MM.1S (cell line): Measurements from ENCODE around the gene KCNC1.

ENCODE experiments used
- DNase-seq: peaks from one replicate; pipeline ENCODE4 v3.0.0-alpha.2; 2015
- H2AFZ ChIP-seq: fragments of 300-600 bp; sonication (generic); 2 replicates; pipeline ENCODE4 v1.6.0; 2016; ENCODE audit warnings: antibody characterized with exemption, low read length
- H3F3A ChIP-seq: fragments of 300-600 bp; sonication (generic); 2 replicates; pipeline ENCODE4 v1.6.1; 2016; ENCODE audit warnings: mild to moderate bottlenecking, antibody characterized with exemption, low read length, moderate library complexity, mixed read lengths; ENCODE audit not compliant: insufficient read depth
- H3K27ac ChIP-seq: fragments of 300-600 bp; sonication (generic); 2 replicates; pipeline ENCODE4 v1.5.1; 2016; ENCODE audit warnings: mild to moderate bottlenecking, low read length
- H3K27me3 ChIP-seq: fragments of 300-600 bp; sonication (generic); replicated peaks from 2 replicates; pipeline ENCODE4 v1.6.0; 2016; ENCODE audit warnings: low read length; ENCODE audit not compliant: insufficient read depth
- H3K36me3 ChIP-seq: fragments of 300-600 bp; sonication (generic); replicated peaks from 2 replicates; pipeline ENCODE4 v1.6.1; 2016; ENCODE audit warnings: mild to moderate bottlenecking, low read length, mixed read lengths; ENCODE audit not compliant: insufficient read depth
- H3K4me1 ChIP-seq: fragments of 300-600 bp; sonication (generic); 2 replicates; pipeline ENCODE4 v1.6.1; 2016; ENCODE audit warnings: low read length, mixed read lengths
- H3K4me2 ChIP-seq: fragments of 300-600 bp; sonication (generic); 2 replicates; pipeline ENCODE4 v1.6.0; 2016; ENCODE audit warnings: low read depth, low read length
- H3K4me3 ChIP-seq: fragments of 300-600 bp; sonication (generic); 2 replicates; pipeline ENCODE4 v1.5.1; 2016; ENCODE audit warnings: low read length, mixed read lengths
- H3K79me2 ChIP-seq: fragments of 300-600 bp; sonication (generic); 2 replicates; pipeline ENCODE4 v1.6.1; 2016; ENCODE audit warnings: mixed run types, low read length, mixed read lengths
- H3K9ac ChIP-seq: fragments of 300-600 bp; sonication (generic); 2 replicates; pipeline ENCODE4 v1.6.1; 2016; ENCODE audit warnings: low read length, mixed read lengths
- H3K9me2 ChIP-seq: fragments of 300-600 bp; sonication (generic); replicated peaks from 2 replicates; pipeline ENCODE4 v1.6.1; 2016; ENCODE audit warnings: mild to moderate bottlenecking, low read length, mixed read lengths; ENCODE audit not compliant: insufficient read depth
- H3K9me3 ChIP-seq: fragments of 300-600 bp; sonication (generic); replicated peaks from 2 replicates; pipeline ENCODE4 v1.6.1; 2016; ENCODE audit warnings: mild to moderate bottlenecking, low read length, mixed read lengths; ENCODE audit not compliant: insufficient read depth
- H4K20me1 ChIP-seq: fragments of 300-600 bp; sonication (generic); 2 replicates; pipeline ENCODE4 v1.6.1; 2016; ENCODE audit warnings: mild to moderate bottlenecking, low read length, moderate library complexity, mixed read lengths; ENCODE audit not compliant: insufficient read depth
- CTCF ChIP-seq: fragments of 300-600 bp; sonication (generic); IDR thresholded peaks from 2 replicates; pipeline ENCODE4 v1.5.1; 2016; ENCODE audit warnings: antibody characterized with exemption, low read length, mixed read lengths
- EZH2 ChIP-seq: fragments of 300-600 bp; sonication (generic); optimal IDR thresholded peaks from 2 replicates; pipeline ENCODE3; 2017; ENCODE audit warnings: low read depth, mild to moderate bottlenecking, antibody characterized with exemption, low read length, mixed read lengths
- EZH2phosphoT487 ChIP-seq: fragments of 300-600 bp; sonication (generic); IDR thresholded peaks from 2 replicates; pipeline ENCODE4 v1.6.1; 2018; ENCODE audit warnings: antibody characterized with exemption, low read length

The KCNC1 gene

GRCh38 chr11:17770048-17770652 lies 35.6 kb downstream of the KCNC1 start:
- H3K36me3 ChIP-seq, result no peaks in the 10 kb centered on the region
- H3K9me2 ChIP-seq, result no peaks in the 10 kb centered on the region
- H3F3A ChIP-seq, result no peaks in the 10 kb centered on the region
- no peak overlapping the region for H3K4me2 ChIP-seq
- H2AFZ ChIP-seq, result no peak overlapping the region
- H3K9me3 ChIP-seq, result no peaks in the 10 kb centered on the region
- H4K20me1 ChIP-seq, result no peaks in the 10 kb centered on the region
- H3K4me1 ChIP-seq, result no peaks in the 10 kb centered on the region
- peaks cover 3% of the 10 kb centered on the region; the same call in 1 of the 2 replicates for H3K27me3 ChIP-seq
- no peaks in the 10 kb centered on the region for H3K79me2 ChIP-seq
- H3K9ac ChIP-seq, result no peak overlapping the region
- no peak for TF ChIP-seq EZH2phosphoT487
- TF ChIP-seq CTCF, result peak; percentile 23
- H3K4me3 ChIP-seq, result no peak overlapping the region
- H3K27ac ChIP-seq, result no peak overlapping the region
- DNase-seq, result no peak

GRCh38 chr11:17770917-17771316 lies 36.3 kb downstream of the KCNC1 start:
- Histone ChIP-seq H2AFZ (no peak overlapping the region), H3K9ac (no peak overlapping the region), H3K4me2 (no peak overlapping the region), H3K4me1 (no peaks in the 10 kb centered on the region), H3K27ac (no peak overlapping the region), H3K9me2 (no peaks in the 10 kb centered on the region), H3K79me2 (no peaks in the 10 kb centered on the region), H4K20me1 (no peaks in the 10 kb centered on the region), H3F3A (no peaks in the 10 kb centered on the region), H3K27me3 (peaks cover 3% of the 10 kb centered on the region; the same call in 1 of the 2 replicates), H3K36me3 (no peaks in the 10 kb centered on the region), H3K9me3 (no peaks in the 10 kb centered on the region), H3K4me3 (no peak overlapping the region)
- DNase-seq, result no peak
- no peak for TF ChIP-seq EZH2phosphoT487
- TF ChIP-seq CTCF, result no peak
- TF ChIP-seq EZH2, result no peak

- Histone ChIP-seq H3K9me2 (no peaks in the 10 kb centered on the region), H3K27ac (no peak overlapping the region), H3K9me3 (no peaks in the 10 kb centered on the region), H4K20me1 (no peaks in the 10 kb centered on the region), H3F3A (no peaks in the 10 kb centered on the region), H3K79me2 (no peaks in the 10 kb centered on the region), H3K4me2 (no peak overlapping the region), H3K4me3 (no peak overlapping the region), H3K9ac (no peak overlapping the region), H3K4me1 (no peaks in the 10 kb centered on the region), H3K36me3 (no peaks in the 10 kb centered on the region), H3K27me3 (peaks cover 4% of the 10 kb centered on the region; the same call in 1 of the 2 replicates), H2AFZ (no peak overlapping the region)
- TF ChIP-seq CTCF (no peak), EZH2phosphoT487 (no peak), EZH2 (no peak)
- DNase-seq, result no peak
Observed at GRCh38 chr11:17771415-17771814, 36.8 kb downstream of the KCNC1 start.
